Measurements from ENCODE around the gene ASXL2. TPM values are rescaled to one million over a fixed set of nuclear protein-coding genes. Genes with fewer than 3 reads are reported as not detected.
"Not testable (repeated sequence)": the region's sequence is repeated elsewhere in the genome, so short reads cannot be mapped to it uniquely, and the experiment has no call there.

Gene ASXL2
- polyA plus RNA-seq, 1 donor from 2014 or later: 2.9 TPM

- H3K27me3 ChIP-seq (ENCODE audit: insufficient read depth, low read depth, low read length); H3K9me3 ChIP-seq (ENCODE audit: low read length); H2AFZ ChIP-seq (ENCODE audit: low read depth, low read length); H4K20me1 ChIP-seq (ENCODE audit: insufficient read depth); H3K9me2 ChIP-seq (ENCODE audit: insufficient read depth, low read length); H3K79me2 ChIP-seq (replicated peaks; ENCODE audit: insufficient read depth, low read length); H3K27ac ChIP-seq (ENCODE audit: low read length); H3F3A ChIP-seq (ENCODE audit: insufficient read depth, low read length, poor library complexity, severe bottlenecking); H3K4me2 ChIP-seq (ENCODE audit: low read length); H3K9ac ChIP-seq (ENCODE audit: low read length); H3K36me3 ChIP-seq (ENCODE audit: insufficient read depth, low read length); H3K4me3 ChIP-seq (ENCODE audit: low read length): not testable (repeated sequence)
Observed at GRCh38 chr2:25850400-25850799, 27.9 kb downstream of the ASXL2 start.

DNA sequence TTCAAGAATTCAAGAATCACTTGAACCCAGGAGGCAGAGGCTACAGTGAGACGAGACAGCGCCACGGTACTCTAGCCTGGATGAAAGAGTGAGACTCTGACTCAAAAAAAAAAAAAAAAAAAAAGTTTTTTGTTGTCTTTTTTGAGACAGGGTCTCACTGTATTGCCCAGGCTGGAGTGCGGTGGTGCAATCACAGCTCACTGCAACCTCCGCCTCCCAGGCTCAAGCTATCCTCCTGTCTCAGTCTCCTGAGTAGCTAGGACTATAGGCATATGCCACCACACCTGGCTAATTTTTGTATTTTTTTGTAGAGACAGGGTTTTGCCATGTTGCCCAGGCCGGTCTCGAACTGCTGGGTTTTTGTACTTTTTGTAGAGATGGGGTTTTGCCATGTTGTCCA is 28.9 kb downstream of the ASXL2 start:
- not testable (repeated sequence) for H3K9ac ChIP-seq (ENCODE audit: low read length); H3K27ac ChIP-seq (ENCODE audit: low read length); H3K4me3 ChIP-seq (ENCODE audit: low read length); H3K9me2 ChIP-seq (ENCODE audit: insufficient read depth, low read length); H3K79me2 ChIP-seq (replicated peaks; ENCODE audit: insufficient read depth, low read length); H3K36me3 ChIP-seq (ENCODE audit: insufficient read depth, low read length); H3F3A ChIP-seq (ENCODE audit: insufficient read depth, low read length, poor library complexity, severe bottlenecking); H3K9me3 ChIP-seq (ENCODE audit: low read length); H4K20me1 ChIP-seq (ENCODE audit: insufficient read depth); H2AFZ ChIP-seq (ENCODE audit: low read depth, low read length); H3K4me2 ChIP-seq (ENCODE audit: low read length); H3K27me3 ChIP-seq (ENCODE audit: insufficient read depth, low read depth, low read length)

GRCh38 chr2:25845843-25846505 is 32.3 kb downstream of the ASXL2 start:
- Histone ChIP-seq H3K9me3 (ENCODE audit: low read length) (no peaks in the 10 kb centered on the region), H3K9ac (ENCODE audit: low read length) (no peak overlapping the region), H3K27ac (ENCODE audit: low read length) (no peak overlapping the region), H3K27me3 (ENCODE audit: insufficient read depth, low read depth, low read length) (no peaks in the 10 kb centered on the region), H3K79me2 (replicated peaks; ENCODE audit: insufficient read depth, low read length) (no peaks in the 10 kb centered on the region), H3K36me3 (ENCODE audit: insufficient read depth, low read length) (no peaks in the 10 kb centered on the region), H3F3A (ENCODE audit: insufficient read depth, low read length, poor library complexity, severe bottlenecking) (no peaks in the 10 kb centered on the region), H2AFZ (ENCODE audit: low read depth, low read length) (no peak overlapping the region), H3K4me2 (ENCODE audit: low read length) (no peak overlapping the region), H3K4me3 (ENCODE audit: low read length) (no peak overlapping the region), H3K9me2 (ENCODE audit: insufficient read depth, low read length) (no peaks in the 10 kb centered on the region), H4K20me1 (ENCODE audit: insufficient read depth) (no peaks in the 10 kb centered on the region)
- TF ChIP-seq RAD21 (conservative IDR thresholded peaks at IDR 0.05): no peak
- TF ChIP-seq POLR2AphosphoS5 (IDR thresholded peaks at IDR 0.05): no peak
- no peak for TF ChIP-seq EZH2 (IDR thresholded peaks at IDR 0.05; ENCODE audit: borderline replicate concordance, insufficient read depth, low read length, poor library complexity, severe bottlenecking)
- no peak for TF ChIP-seq SMC3 (conservative IDR thresholded peaks at IDR 0.05; ENCODE audit: poor library complexity)
- no peak for TF ChIP-seq REST (IDR thresholded peaks at IDR 0.05; ENCODE audit: borderline replicate concordance)
- TF ChIP-seq, protein P1, sequence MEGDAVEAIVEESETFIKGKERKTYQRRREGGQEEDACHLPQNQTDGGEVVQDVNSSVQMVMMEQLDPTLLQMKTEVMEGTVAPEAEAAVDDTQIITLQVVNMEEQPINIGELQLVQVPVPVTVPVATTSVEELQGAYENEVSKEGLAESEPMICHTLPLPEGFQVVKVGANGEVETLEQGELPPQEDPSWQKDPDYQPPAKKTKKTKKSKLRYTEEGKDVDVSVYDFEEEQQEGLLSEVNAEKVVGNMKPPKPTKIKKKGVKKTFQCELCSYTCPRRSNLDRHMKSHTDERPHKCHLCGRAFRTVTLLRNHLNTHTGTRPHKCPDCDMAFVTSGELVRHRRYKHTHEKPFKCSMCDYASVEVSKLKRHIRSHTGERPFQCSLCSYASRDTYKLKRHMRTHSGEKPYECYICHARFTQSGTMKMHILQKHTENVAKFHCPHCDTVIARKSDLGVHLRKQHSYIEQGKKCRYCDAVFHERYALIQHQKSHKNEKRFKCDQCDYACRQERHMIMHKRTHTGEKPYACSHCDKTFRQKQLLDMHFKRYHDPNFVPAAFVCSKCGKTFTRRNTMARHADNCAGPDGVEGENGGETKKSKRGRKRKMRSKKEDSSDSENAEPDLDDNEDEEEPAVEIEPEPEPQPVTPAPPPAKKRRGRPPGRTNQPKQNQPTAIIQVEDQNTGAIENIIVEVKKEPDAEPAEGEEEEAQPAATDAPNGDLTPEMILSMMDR (IDR thresholded peaks at IDR 0.05; ENCODE audit: poor library complexity, severe bottlenecking): no peak

Data from neural cell (in vitro differentiated cells).